GM12891 (cell line): ENCODE data around the gene LACRT.

Experiments used
- PAX5 ChIP-seq: IDR thresholded peaks from 2 replicates; pipeline ENCODE4 v1.6.1; 2011; ENCODE audit warnings: low read length, moderate library complexity, mild to moderate bottlenecking; ENCODE audit not compliant: insufficient read depth, severe bottlenecking
- POLR2A ChIP-seq: IDR thresholded peaks from 2 replicates; pipeline ENCODE4 v1.6.1; 2011; ENCODE audit warnings: low read depth, low read length, control low read depth
- POLR2AphosphoS5 ChIP-seq: IDR thresholded peaks from 2 replicates; pipeline ENCODE4 v1.6.1; 2011; ENCODE audit warnings: low read depth, low read length, control low read depth
- POU2F2 ChIP-seq: IDR thresholded peaks from 2 replicates; pipeline ENCODE4 v1.6.1; 2011; ENCODE audit warnings: low read depth, mild to moderate bottlenecking, control low read depth, low read length, moderate library complexity
- SPI1 ChIP-seq: IDR thresholded peaks from 2 replicates; pipeline ENCODE4 v1.6.1; 2011; ENCODE audit warnings: low read depth, low read length, control low read depth
- TAF1 ChIP-seq: IDR thresholded peaks from 2 replicates; pipeline ENCODE4 v1.6.1; 2011; ENCODE audit warnings: low read depth, low read length, control low read depth

DNA sequence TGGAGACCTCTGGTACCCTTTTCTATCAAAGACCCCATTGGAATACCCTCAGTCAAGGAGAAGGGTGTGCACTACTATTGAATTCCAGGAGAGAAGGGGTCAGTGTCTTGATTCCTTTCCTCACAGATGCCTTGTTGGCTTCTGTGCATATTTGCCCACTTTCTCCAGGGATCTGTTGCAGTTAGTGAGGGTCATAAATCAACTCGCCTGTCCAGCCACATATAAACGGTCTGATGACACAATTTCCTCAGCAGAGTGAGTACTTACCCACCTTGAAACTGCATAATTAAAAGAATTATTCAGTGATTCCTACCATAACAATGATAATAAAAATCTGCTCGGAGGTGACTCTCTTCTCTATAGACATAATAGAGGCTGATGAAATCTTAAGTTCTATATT lies 27.3 kb upstream of the LACRT start:
- TF ChIP-seq POLR2A (no peak), POLR2AphosphoS5 (no peak), TAF1 (no peak), SPI1 (no peak), PAX5 (no peak), POU2F2 (no peak)
